Activated naive CD4-positive, alpha-beta T cell treated with anti-CD3 and anti-CD28 coated beads, Interleukin-2, amount 50 U/mL, for 16 hours (primary cell): ENCODE results near the gene SYNJ2BP.
"Not testable (repeated sequence)": the region's sequence is repeated elsewhere in the genome, so short reads cannot be mapped to it uniquely, and the experiment has no call there.

ENCODE experiments used
- DNase-seq: peaks from one replicate; pipeline ENCODE4 v3.0.0-alpha.2; 2020

The SYNJ2BP gene

GRCh38 chr14:70416725-70417349, at the start of gene SYNJ2BP:
TSS of gene SYNJ2BP (minus strand) at chr14:70417090. CDS start at chr14:70416963, 127 bp downstream.
- peak; percentile 55 for DNase-seq

GRCh38 chr14:70454731-70455130, 37.8 kb upstream of the SYNJ2BP start:
- no peak for DNase-seq

GRCh38 chr14:70451874-70452273, 35.0 kb upstream of the SYNJ2BP start, which contains the start of gene ADAM21:
TSS of gene ADAM21 (plus strand) at chr14:70452174. CDS start at chr14:70457500, 5,326 bp downstream.
- no peak for DNase-seq

GRCh38 chr14:70448633-70449340, 31.9 kb upstream of the SYNJ2BP start:
- no peak for DNase-seq

- DNase-seq: no peak
These were observed 25.9 kb upstream of the SYNJ2BP start for GRCh38 chr14:70442750-70443149.

- no peak for DNase-seq
These were observed 24.8 kb upstream of the SYNJ2BP start for GRCh38 chr14:70441641-70442040.

- DNase-seq: no peak
These were observed 20.0 kb upstream of the SYNJ2BP start for GRCh38 chr14:70436867-70437266.

GRCh38 chr14:70426555-70426954, 9.7 kb upstream of the SYNJ2BP start:
- DNase-seq: not testable (repeated sequence)

- no peak for DNase-seq
These were observed 8.5 kb upstream of the SYNJ2BP start for GRCh38 chr14:70425354-70425753.

GRCh38 chr14:70422538-70422937, 5.6 kb upstream of the SYNJ2BP start:
- no peak for DNase-seq

- not testable (repeated sequence) for DNase-seq
These were observed 2.5 kb upstream of the SYNJ2BP start for GRCh38 chr14:70419270-70419931.

- no peak for DNase-seq
These were observed 559 bp downstream of the SYNJ2BP start for GRCh38 chr14:70416338-70416724.

GRCh38 chr14:70415788-70416187, 1.1 kb downstream of the SYNJ2BP start:
- DNase-seq: no peak

- no peak for DNase-seq
These were observed 9.3 kb downstream of the SYNJ2BP start for GRCh38 chr14:70407621-70408020.

GRCh38 chr14:70406216-70406615, 10.7 kb downstream of the SYNJ2BP start:
- not testable (repeated sequence) for DNase-seq

GRCh38 chr14:70403335-70403734, 13.6 kb downstream of the SYNJ2BP start:
- DNase-seq: not testable (repeated sequence)

GRCh38 chr14:70401643-70402042, 15.2 kb downstream of the SYNJ2BP start:
- DNase-seq: no peak

- DNase-seq: no peak
These were observed 18.0 kb downstream of the SYNJ2BP start for GRCh38 chr14:70398706-70399431.

- DNase-seq: no peak
These were observed 18.6 kb downstream of the SYNJ2BP start for GRCh38 chr14:70398280-70398679.

- DNase-seq: no peak
These were observed 19.1 kb downstream of the SYNJ2BP start for GRCh38 chr14:70397746-70398145.

GRCh38 chr14:70394674-70395306, 22.1 kb downstream of the SYNJ2BP start:
- DNase-seq: no peak

GRCh38 chr14:70392676-70393075, 24.2 kb downstream of the SYNJ2BP start:
- DNase-seq: no peak
